IgD-negative memory B cell (primary cell): ENCODE data around the gene SUN3. TPM values are rescaled to one million over a fixed set of nuclear protein-coding genes. Genes with fewer than 3 reads are reported as not detected.

Experiments used
- H3K27ac Mint-ChIP-seq, 3 donors: one replicate each; pipeline ENCODE4 v1.8.0; 2020 to 2022; ENCODE audit warnings: mild to moderate bottlenecking in 3 of 3, mixed read lengths in 3 of 3, moderate library complexity in 1 of 3
- H3K27me3 Mint-ChIP-seq: one replicate; pipeline ENCODE4 v1.8.0; 2021; ENCODE audit warnings: mixed read lengths
- H3K36me3 Mint-ChIP-seq: one replicate; pipeline ENCODE4 v1.8.0; 2020; ENCODE audit warnings: mild to moderate bottlenecking, mixed read lengths
- H3K4me1 Mint-ChIP-seq, 3 donors: one replicate each; pipeline ENCODE4 v1.8.0; 2020 to 2022; ENCODE audit warnings: mixed read lengths in 3 of 3, mild to moderate bottlenecking in 1 of 3
- H3K4me3 Mint-ChIP-seq, 4 donors: one replicate each; pipeline ENCODE4 v1.8.0; 2020 to 2022; ENCODE audit warnings: mild to moderate bottlenecking in 4 of 4, mixed read lengths in 4 of 4, moderate library complexity in 3 of 4
- H3K9me3 Mint-ChIP-seq, 3 donors: one replicate each; pipeline ENCODE4 v1.8.0; 2020 to 2021; ENCODE audit warnings: mixed read lengths in 3 of 3, mild to moderate bottlenecking in 1 of 3
- polyA plus RNA-seq: library from polyadenylated mRNA; unstranded; fragments of 300-500 nt; fragmentation: Illumina TruSeq; gene quantifications from one replicate; pipeline ENCODE4 v1.2.3, GENCODE V29; 2021

The SUN3 gene
- polyA plus RNA-seq, 1 donor from 2014 or later, result not detected

DNA sequence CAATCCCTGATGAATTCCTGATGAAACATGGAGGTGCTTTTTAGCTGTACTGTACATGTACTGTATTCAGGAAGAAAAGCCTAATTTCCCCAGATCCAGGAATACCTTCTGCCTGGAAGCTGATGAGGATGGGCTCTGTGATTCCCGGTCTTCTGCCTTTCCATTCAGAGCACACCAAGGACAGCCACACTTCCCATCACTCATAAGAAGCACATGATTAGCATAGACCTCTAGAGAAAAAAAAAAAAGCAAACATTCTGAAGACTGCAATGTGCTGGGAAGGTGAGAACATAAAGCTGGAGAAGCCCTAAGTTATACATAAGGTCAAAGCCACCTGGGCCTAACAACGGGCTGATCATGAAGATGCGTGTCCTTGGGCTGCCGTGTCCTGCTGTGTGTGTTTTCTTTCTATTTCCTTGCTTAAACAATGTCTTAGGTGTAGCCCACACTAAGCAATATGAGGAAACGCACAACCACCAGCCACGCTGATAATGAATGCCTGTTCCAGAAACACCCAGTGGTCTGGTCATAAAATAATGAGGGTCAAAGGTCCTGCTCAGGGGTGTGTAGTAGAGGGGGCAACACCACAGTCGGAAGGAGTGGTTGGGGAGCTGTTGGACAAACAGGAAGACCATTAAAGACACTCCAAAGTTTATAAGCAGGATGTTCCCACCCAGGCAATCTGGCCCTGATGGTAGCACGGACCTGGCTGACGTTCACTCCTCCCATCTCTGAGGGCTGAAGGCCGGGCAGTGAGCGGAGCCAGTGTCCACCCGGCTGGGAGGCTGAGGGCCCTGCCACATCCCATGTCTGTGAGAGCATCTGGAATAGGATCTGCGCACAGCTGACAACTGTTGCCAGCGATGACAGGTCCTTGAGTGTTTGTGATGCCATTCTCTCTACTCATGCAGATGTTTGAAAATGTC is 88.6 kb downstream of the SUN3 start:
- Mint-ChIP-seq H3K4me1 (peaks cover 28 to 30% (median 29%) of the 10 kb centered on the region in 3 donors), H3K27me3 (peaks cover 1% of the 10 kb centered on the region), H3K4me3 (no peak overlapping the region), H3K9me3 (no peaks in the 10 kb centered on the region), H3K36me3 (no peaks in the 10 kb centered on the region), H3K27ac (peak overlapping the region in 1 of 3 donors; percentile 27)

DNA sequence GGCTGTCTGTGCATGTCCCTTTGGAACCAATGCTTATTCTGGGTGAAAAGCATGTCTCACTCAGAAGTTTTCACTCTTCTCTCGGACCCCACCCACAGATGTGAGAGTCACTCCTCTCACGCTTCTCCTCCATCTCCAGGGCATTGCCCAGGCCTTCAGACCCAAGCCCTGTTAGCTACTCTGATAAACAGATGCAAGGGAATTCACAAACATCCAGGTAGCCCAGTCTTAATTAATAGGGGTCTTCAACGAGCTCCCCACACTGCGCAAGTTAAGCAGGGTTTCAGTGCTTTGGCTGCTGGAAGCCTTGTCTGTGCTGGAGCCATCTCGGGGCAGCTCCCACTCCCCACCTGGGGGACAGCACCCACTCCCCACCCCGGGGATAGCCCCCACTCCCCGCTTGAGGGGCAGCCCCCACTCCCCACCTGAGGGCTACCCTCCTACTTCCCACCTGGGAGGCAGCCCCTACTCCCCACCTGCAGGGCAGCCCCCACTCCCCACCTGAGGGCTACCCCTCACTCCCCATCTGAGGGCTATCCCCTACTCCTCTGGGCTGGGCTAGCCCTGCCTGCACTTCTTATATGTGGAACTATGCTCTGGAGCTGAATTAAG is 89.4 kb downstream of the SUN3 start:
- Mint-ChIP-seq H3K27me3 (peaks cover 1% of the 10 kb centered on the region), H3K27ac (peak overlapping the region in 1 of 3 donors; percentile 27), H3K4me1 (peaks cover 25 to 30% (median 29%) of the 10 kb centered on the region in 3 donors), H3K9me3 (no peaks in the 10 kb centered on the region), H3K4me3 (peak overlapping the region in 1 of 4 donors; percentile 21), H3K36me3 (no peaks in the 10 kb centered on the region)

DNA sequence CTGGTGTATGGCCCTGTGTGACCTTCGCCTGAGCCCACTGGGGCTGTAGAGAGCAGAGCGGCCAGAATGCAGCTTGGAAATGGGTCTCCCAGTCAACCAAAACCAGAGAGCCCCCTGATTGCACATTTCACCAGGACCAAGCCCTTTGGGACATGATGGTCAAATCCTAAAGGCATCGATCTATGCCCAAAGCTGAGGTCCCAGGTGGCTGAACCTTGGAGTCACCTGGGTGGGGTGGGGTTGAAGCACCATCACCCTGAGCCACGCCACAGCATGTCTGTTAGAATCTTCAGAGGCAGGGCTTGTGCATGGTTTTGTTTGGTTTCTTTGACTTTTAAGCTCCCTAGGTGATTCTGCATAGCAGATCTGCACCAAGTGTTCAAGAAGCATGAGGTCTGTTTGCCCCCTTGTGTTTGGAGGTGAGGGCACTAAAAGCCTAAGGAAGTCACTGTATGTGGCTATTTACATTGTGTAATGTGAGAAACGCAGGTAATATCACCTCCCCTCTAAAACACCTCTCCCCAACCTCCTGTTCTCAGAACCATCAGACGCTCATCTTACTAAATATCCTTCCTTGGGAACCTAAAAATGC is 90.2 kb downstream of the SUN3 start:
- peak overlapping the region in 2 of 4 donors; percentile 72 to 87 for H3K4me3 Mint-ChIP-seq
- H3K27ac Mint-ChIP-seq, result peak overlapping the region in 1 of 3 donors; percentile 28
- H3K4me1 Mint-ChIP-seq, result peaks cover 25 to 30% (median 27%) of the 10 kb centered on the region in 3 donors
- H3K9me3 Mint-ChIP-seq, result no peaks in the 10 kb centered on the region
- H3K36me3 Mint-ChIP-seq, result no peaks in the 10 kb centered on the region
- H3K27me3 Mint-ChIP-seq, result peaks cover 1% of the 10 kb centered on the region

DNA sequence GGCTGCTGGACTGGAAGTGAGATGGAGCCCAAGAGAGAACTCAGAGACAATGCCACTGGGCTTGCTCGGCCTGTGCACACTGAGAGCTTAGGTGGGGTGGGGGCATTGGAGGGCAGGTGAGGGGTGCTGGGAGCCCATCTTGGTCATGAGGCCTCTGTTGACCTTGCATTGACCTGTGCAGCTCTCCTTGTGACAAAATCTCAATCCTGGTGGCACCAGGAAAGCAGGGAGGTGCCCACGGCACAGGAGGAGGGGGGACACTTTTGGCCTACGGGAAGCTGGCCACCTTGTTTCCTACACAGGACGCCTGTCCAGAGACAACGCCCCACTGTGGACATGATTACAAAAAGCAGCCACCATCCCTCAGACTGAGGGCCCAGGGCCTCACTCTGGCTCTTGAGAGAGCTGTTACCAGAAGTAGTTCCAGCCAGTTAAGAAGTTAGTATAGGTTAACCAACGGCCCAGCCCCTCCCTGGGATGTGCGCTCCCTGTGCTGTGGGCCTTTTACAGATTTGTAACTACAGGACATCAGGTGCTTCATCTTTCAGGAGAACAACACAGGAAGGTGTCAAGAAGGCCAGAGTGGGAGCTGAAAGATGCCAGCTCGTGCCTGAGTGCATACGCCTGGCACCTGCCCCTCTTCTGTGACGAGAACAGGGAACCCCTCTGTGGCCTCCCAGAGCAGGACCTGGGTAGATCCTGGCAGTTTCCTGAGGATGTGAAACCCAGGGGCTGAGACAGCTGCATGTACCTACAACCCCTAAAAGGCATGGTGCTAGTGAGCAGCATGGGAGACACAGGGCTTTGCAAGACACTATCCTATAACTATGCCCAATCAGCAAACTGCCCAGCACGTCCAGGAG is 91.0 kb downstream of the SUN3 start:
- peaks cover 25 to 30% (median 27%) of the 10 kb centered on the region in 3 donors for H3K4me1 Mint-ChIP-seq
- H3K27me3 Mint-ChIP-seq, result no peaks in the 10 kb centered on the region
- H3K9me3 Mint-ChIP-seq, result no peaks in the 10 kb centered on the region
- H3K4me3 Mint-ChIP-seq, result peak overlapping the region; percentile 0 to 87 (median 73)
- H3K36me3 Mint-ChIP-seq, result no peaks in the 10 kb centered on the region
- H3K27ac Mint-ChIP-seq, result peak overlapping the region; percentile 28 to 88 (median 46)

Other genes with a start within 250 kb of the SUN3 start
- gene PKD1L1, start 80.6 kb downstream of the SUN3 start, polyA plus RNA-seq, result 0.06 TPM
- gene HUS1, start 49.5 kb downstream of the SUN3 start, polyA plus RNA-seq, result 38.3 TPM
- gene C7orf57, start 6.4 kb upstream of the SUN3 start, polyA plus RNA-seq, result not detected
- gene UPP1, start 60.2 kb upstream of the SUN3 start, polyA plus RNA-seq, result 6.2 TPM
- gene ABCA13, start 142.4 kb upstream of the SUN3 start, polyA plus RNA-seq, result not detected